SH-SY5Y (cell line): Measurements from ENCODE around the gene KLHL29.

Source experiments
- GATA2 ChIP-seq: IDR thresholded peaks from 2 replicates; pipeline ENCODE4 v1.6.1; 2011; ENCODE audit warnings: mild to moderate bottlenecking, low read depth, low read length
- GATA3 ChIP-seq: IDR thresholded peaks from 2 replicates; pipeline ENCODE4 v1.6.1; 2011; ENCODE audit warnings: low read depth, mild to moderate bottlenecking, low read length, moderate library complexity

DNA sequence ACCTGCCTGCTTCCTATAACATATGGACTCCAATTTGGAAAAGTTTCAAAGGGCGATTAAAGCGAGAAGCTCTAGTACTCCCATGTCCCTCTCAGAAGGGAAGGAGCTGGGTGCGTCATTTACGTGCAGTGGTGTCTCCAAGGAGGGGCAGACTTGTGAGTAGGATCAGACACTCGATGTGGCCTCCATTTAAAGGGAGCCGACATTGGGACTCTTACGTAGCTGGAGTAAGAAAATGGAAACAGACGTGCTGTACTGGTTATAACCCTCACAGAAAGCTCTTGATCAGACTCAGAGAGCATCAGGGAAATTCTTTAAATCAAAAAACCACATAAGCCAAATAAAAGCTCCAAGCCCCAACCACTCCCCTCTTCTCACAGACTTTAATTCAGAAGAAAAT is 198.5 kb downstream of the KLHL29 start:
- TF ChIP-seq GATA2 (no peak), GATA3 (no peak)
